SK-N-SH (cell line): ENCODE results near the gene DPM2. TPM values are rescaled to one million over a fixed set of nuclear protein-coding genes. Genes with fewer than 3 reads are reported as not detected.

Source experiments
- CTCF ChIA-PET: fragments of 300-600, 350-600 bp; formaldehyde crosslinking; extraction: SDS; loops from one replicate; lab custom pipeline; 2021; lab: Yijun Ruan, JAX
- POLR2A ChIA-PET: fragments of 350-600 bp; sonication (Branson Sonifier 250); formaldehyde crosslinking; extraction: SDS; loops from one replicate; lab custom pipeline; 2020; ENCODE audit warnings: antibody characterized with exemption, inconsistent platforms; lab: Yijun Ruan, JAX
- DNase-seq: peaks from one replicate; pipeline ENCODE4 v3.0.0; 2012
- H2AFZ ChIP-seq: fragments of 200-600 bp; sonication (generic); 2 replicates; pipeline ENCODE4 v1.8.1; 2016; ENCODE audit warnings: antibody characterized with exemption, mild to moderate bottlenecking, low read depth
- H3F3A ChIP-seq: fragments of 200-600 bp; sonication (generic); replicated peaks from 2 replicates; pipeline ENCODE3; 2016; ENCODE audit warnings: antibody characterized with exemption, mild to moderate bottlenecking; ENCODE audit not compliant: insufficient read depth
- H3K27ac ChIP-seq, 2 experiments: fragments of 200-500 bp in 1 of 2; fragments of 200-600 bp in 1 of 2; sonication (Bioruptor generic) in 1 of 2; sonication (generic), shearing (Covaris generic) in 1 of 2; 2 replicates each; pipeline versions ENCODE4 v1.5.1 to v1.6.1; 2014 to 2016; ENCODE audit warnings: low read depth in 2 of 2, inconsistent platforms in 1 of 2, low read length in 1 of 2, mild to moderate bottlenecking in 1 of 2, mixed read lengths in 1 of 2
- H3K27me3 ChIP-seq: fragments of 200-600 bp; sonication (generic), shearing (Covaris generic); 2 replicates; pipeline ENCODE4 v1.6.1; 2016; ENCODE audit warnings: mixed run types; ENCODE audit not compliant: insufficient read depth
- H3K36me3 ChIP-seq, 2 experiments: fragments of 200-500 bp in 1 of 2; fragments of 200-600 bp in 1 of 2; sonication (Bioruptor generic) in 1 of 2; sonication (generic) in 1 of 2; replicated peaks in 1 of 2; 2 replicates each; pipeline versions ENCODE3 to v1.5.1; 2014 to 2016; ENCODE audit warnings: low read length in 1 of 2, mild to moderate bottlenecking in 1 of 2; ENCODE audit not compliant: insufficient read depth in 2 of 2, control insufficient read depth in 1 of 2
- H3K4me1 ChIP-seq, 2 experiments: fragments of 200-500 bp in 1 of 2; fragments of 200-600 bp in 1 of 2; sonication (Bioruptor generic) in 1 of 2; sonication (generic), shearing (Covaris generic) in 1 of 2; 2 replicates each; pipeline versions ENCODE4 v1.5.1 to v1.6.1; 2014 to 2016; ENCODE audit warnings: low read depth in 1 of 2, low read length in 1 of 2, mixed run types in 1 of 2; ENCODE audit not compliant: insufficient read depth in 2 of 2, control insufficient read depth in 1 of 2
- H3K4me2 ChIP-seq: fragments of 200-600 bp; sonication (generic), shearing (Covaris generic); 2 replicates; pipeline ENCODE4 v1.6.1; 2017; ENCODE audit warnings: mixed run types
- H3K4me3 ChIP-seq, 2 experiments: fragments of 200-500 bp in 1 of 2; fragments of 200-600 bp in 1 of 2; sonication (Bioruptor generic) in 1 of 2; sonication (generic), shearing (Covaris generic) in 1 of 2; 2 replicates each; pipeline versions ENCODE4 v1.5.1 to v1.8.1; 2014 to 2016; ENCODE audit warnings: low read depth in 2 of 2, inconsistent platforms in 1 of 2, low read length in 1 of 2, mild to moderate bottlenecking in 1 of 2, mixed read lengths in 1 of 2, moderate library complexity in 1 of 2
- H3K79me2 ChIP-seq: fragments of 200-600 bp; sonication (generic); 2 replicates; pipeline ENCODE4 v1.8.1; 2017; ENCODE audit warnings: mild to moderate bottlenecking; ENCODE audit not compliant: insufficient read depth
- H3K9ac ChIP-seq: fragments of 200-600 bp; sonication (generic); 2 replicates; pipeline ENCODE4 v1.6.1; 2017; ENCODE audit warnings: mixed run types
- H3K9me2 ChIP-seq: fragments of 200-600 bp; sonication (generic); 2 replicates; pipeline ENCODE4 v1.6.1; 2017; ENCODE audit warnings: mixed run types
- H3K9me3 ChIP-seq: fragments of 200-600 bp; sonication (generic); 2 replicates; pipeline ENCODE4 v1.6.1; 2017; ENCODE audit warnings: mixed run types, mild to moderate bottlenecking, moderate library complexity
- H4K20me1 ChIP-seq: fragments of 200-600 bp; sonication (generic); 2 replicates; pipeline ENCODE4 v1.6.1; 2017; ENCODE audit warnings: mild to moderate bottlenecking, mixed run types; ENCODE audit not compliant: insufficient read depth
- EZH2phosphoT487 ChIP-seq: fragments of 200-600 bp; sonication (generic); IDR thresholded peaks from 2 replicates; pipeline ENCODE4 v1.6.1; 2017; ENCODE audit warnings: low read depth, mixed run types, mild to moderate bottlenecking, antibody characterized with exemption, moderate library complexity, borderline replicate concordance
- FOSL2 ChIP-seq: IDR thresholded peaks from 2 replicates; pipeline ENCODE4 v1.4.0; 2012; ENCODE audit warnings: low read depth, mild to moderate bottlenecking, moderate library complexity, borderline replicate concordance
- FOXJ3 ChIP-seq: sonication (generic); formaldehyde crosslinking; IDR thresholded peaks from 2 replicates; pipeline ENCODE4 v1.5.1; 2020; ENCODE audit warnings: mild to moderate bottlenecking, missing genetic modification reagents
- GABPA ChIP-seq: IDR thresholded peaks from 2 replicates; pipeline ENCODE4 v1.4.0; 2012; ENCODE audit warnings: low read depth, mild to moderate bottlenecking
- GATA2 ChIP-seq: sonication (generic); formaldehyde crosslinking; IDR thresholded peaks from 2 replicates; pipeline ENCODE4 v1.5.0; 2020; ENCODE audit warnings: mild to moderate bottlenecking, missing genetic modification reagents
- JUND ChIP-seq: IDR thresholded peaks from 2 replicates; pipeline ENCODE4 v1.4.0; 2012
- NFIC ChIP-seq: IDR thresholded peaks from 2 replicates; pipeline ENCODE4 v1.4.0; 2012; ENCODE audit warnings: borderline replicate concordance
- NRF1 ChIP-seq: IDR thresholded peaks from 2 replicates; pipeline ENCODE4 v1.6.1; 2012; ENCODE audit warnings: low read depth, mild to moderate bottlenecking, low read length
- POLR2AphosphoS5 ChIP-seq: IDR thresholded peaks from 2 replicates; pipeline ENCODE4 v1.6.1; 2012; ENCODE audit warnings: low read depth, low read length
- RCOR1 ChIP-seq: fragments of 150-350 bp; IDR thresholded peaks from 2 replicates; pipeline ENCODE4 v1.6.1; 2017; ENCODE audit warnings: antibody characterized with exemption, low read length
- RFX5 ChIP-seq: IDR thresholded peaks from 2 replicates; pipeline ENCODE4 v1.6.1; 2012; ENCODE audit warnings: mild to moderate bottlenecking, improper control_type of control experiment, low read length
- TAF1 ChIP-seq: IDR thresholded peaks from 2 replicates; pipeline ENCODE4 v1.6.1; 2012; ENCODE audit warnings: low read depth, mild to moderate bottlenecking, low read length, moderate library complexity, borderline replicate concordance
- YY1 ChIP-seq: IDR thresholded peaks from 2 replicates; pipeline ENCODE4 v1.4.0; 2012; ENCODE audit warnings: low read depth, mild to moderate bottlenecking
- WGBS: methylation state at CpG from one replicate; pipeline ENCODE4 v1.1.6; 2017; ENCODE audit warnings: low lambda C conversion rate; 5-methylcytosine and 5-hydroxymethylcytosine counted together
- polyA plus RNA-seq, 3 experiments: library from polyadenylated mRNA; depleted of rRNA; stranded (reverse); fragments of >200 nt; gene quantifications; 2 replicates each; pipeline ENCODE4 v1.2.3, GENCODE V29; 2012
- TF ChIP-seq, protein P1 (sequence below): IDR thresholded peaks from 2 replicates; pipeline ENCODE4 v1.4.0; 2012; ENCODE audit warnings: low read depth
- TF ChIP-seq, protein P2 (sequence below): fragments of 150-350 bp; IDR thresholded peaks from 2 replicates; pipeline ENCODE4 v1.6.1; 2016; ENCODE audit warnings: mild to moderate bottlenecking, low read depth, low read length
- TF ChIP-seq, protein P3 (sequence below): fragments of 150-350 bp; IDR thresholded peaks from 2 replicates; pipeline ENCODE4 v1.6.1; 2017; ENCODE audit warnings: antibody characterized with exemption, low read length, low read depth, borderline replicate concordance
- TF ChIP-seq, protein P4 (sequence below): fragments of 200-600 bp; sonication (generic); IDR thresholded peaks from 2 replicates; pipeline ENCODE4 v1.6.1; 2017; ENCODE audit warnings: antibody characterized with exemption, mild to moderate bottlenecking, moderate library complexity
- TF ChIP-seq, protein P5 (sequence below): IDR thresholded peaks from 2 replicates; pipeline ENCODE4; 2012

Gene DPM2
- polyA plus RNA-seq, 1 of the 3 experiments (the other 2 are of a cell fraction), result 106 TPM

DNA sequence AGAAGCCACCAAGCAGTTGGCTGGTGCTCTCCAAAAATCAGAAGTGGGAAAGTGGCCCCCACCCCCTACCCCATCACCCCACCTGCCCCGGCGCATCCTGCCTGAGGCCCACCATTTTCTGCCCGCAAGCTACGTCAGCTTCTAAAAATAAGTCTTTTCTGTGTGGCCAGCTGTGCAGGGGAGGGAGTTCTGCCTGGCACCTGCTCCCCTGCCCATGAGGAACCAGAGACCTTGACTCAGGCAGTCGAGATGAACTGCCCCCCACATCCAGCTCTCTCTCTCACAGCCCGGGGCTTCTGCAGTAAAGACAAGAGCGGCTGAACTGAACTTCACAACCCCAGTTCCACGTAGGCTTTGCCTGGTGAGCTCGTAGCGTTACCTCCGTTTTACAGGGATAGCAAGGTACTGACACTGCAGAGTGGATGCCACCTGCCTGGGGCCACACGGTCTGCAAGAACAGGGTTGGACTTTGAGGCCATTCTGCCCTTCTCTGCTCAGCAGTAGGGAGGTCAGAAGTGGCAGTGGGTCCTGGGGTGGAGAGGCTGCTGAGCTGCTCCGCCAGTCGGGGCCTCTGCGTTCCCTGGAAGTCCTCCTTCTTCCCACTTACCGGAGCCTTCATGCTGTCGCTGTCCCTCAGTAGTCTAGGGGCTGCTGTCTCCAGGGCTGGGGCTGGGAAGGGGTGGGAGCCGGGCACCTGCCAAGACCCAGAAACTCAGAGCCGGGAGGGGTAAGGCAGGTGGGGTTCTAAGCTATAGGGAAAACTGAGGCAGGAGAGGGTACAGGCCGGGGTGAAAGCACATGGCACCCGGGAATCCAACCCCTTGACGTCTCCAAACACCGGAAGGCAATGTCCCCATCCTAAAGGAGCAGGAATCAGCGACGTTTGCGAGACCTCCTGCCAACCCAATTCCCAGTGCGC lies 21.6 kb downstream of the DPM2 start:
- H3K27ac ChIP-seq, result peak overlapping the region; percentile 47 to 54; a peak in 3 of 4 replicates
- peak overlapping the region; percentile 56 to 84 for H3K4me3 ChIP-seq
- no peaks in the 10 kb centered on the region for H3K9me3 ChIP-seq
- peaks cover 20 to 33% of the 10 kb centered on the region in 2 experiments; a peak in 3 of 4 replicates for H3K4me1 ChIP-seq
- peaks cover 0 to 5% of the 10 kb centered on the region in 2 experiments for H3K36me3 ChIP-seq
- H2AFZ ChIP-seq, result peak overlapping the region; percentile 74
- CTCF ChIA-PET, result interaction anchor here (0.8 to 7.0 kb wide), 8 partner anchors 10 to 202 kb away, joined by 3 to 41 read pairs (median 4); partner anchors contain the start of gene TOR2A
- H3K4me2 ChIP-seq, result peak overlapping the region; percentile 92
- 79% methylated on average over 21 of the region's 27 CpGs for WGBS
- no peak for TF ChIP-seq NRF1
- TF ChIP-seq, protein P1, sequence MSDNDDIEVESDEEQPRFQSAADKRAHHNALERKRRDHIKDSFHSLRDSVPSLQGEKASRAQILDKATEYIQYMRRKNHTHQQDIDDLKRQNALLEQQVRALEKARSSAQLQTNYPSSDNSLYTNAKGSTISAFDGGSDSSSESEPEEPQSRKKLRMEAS, result peak; percentile 47; the same call in 1 of the 2 replicates
- TF ChIP-seq TAF1, result no peak
- TF ChIP-seq, protein P2, sequence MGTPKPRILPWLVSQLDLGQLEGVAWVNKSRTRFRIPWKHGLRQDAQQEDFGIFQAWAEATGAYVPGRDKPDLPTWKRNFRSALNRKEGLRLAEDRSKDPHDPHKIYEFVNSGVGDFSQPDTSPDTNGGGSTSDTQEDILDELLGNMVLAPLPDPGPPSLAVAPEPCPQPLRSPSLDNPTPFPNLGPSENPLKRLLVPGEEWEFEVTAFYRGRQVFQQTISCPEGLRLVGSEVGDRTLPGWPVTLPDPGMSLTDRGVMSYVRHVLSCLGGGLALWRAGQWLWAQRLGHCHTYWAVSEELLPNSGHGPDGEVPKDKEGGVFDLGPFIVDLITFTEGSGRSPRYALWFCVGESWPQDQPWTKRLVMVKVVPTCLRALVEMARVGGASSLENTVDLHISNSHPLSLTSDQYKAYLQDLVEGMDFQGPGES, result no peak
- TF ChIP-seq, all 33 proteins: peak for 1
- POLR2A ChIA-PET, result interaction anchor here (1.2 to 1.9 kb wide), 3 partner anchors 10 to 42 kb away, joined by 3 to 7 read pairs (median 4); no protein-coding TSS in a partner anchor
- no peak for DNase-seq
- no peaks in the 10 kb centered on the region for H3K9me2 ChIP-seq
- peaks cover 14% of the 10 kb centered on the region for H3K79me2 ChIP-seq
- peak overlapping the region; percentile 84 for H3K9ac ChIP-seq
- H3K27me3 ChIP-seq, result no peaks in the 10 kb centered on the region
- H3F3A ChIP-seq, result peaks cover 21% of the 10 kb centered on the region
- H4K20me1 ChIP-seq, result no peaks in the 10 kb centered on the region

DNA sequence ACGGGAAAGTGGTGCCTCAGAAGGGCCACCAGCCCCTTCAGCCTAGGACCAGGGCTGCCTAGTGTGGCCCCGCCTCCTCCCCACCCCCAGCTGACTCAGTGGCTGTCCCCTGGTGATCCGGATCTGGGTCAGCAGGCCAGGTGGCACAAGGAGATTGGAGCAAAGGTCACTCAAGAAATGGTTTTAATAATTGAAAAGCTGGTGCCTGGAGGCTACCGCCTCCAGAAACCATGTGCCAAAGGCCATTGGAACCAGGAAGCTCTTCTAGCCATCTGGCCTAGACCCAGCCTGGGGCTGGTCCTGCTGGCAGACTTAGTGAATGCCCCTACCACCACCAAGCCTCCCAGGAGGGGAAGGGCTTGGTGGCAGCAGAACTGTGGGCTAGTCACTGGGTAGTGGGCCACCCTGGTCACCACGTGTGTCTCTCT lies 22.3 kb downstream of the DPM2 start:
- Histone ChIP-seq H3K27me3 (no peaks in the 10 kb centered on the region), H3K9me3 (no peaks in the 10 kb centered on the region), H3F3A (peaks cover 21% of the 10 kb centered on the region), H3K4me2 (peak overlapping the region; percentile 92; the same call in 1 of the 2 replicates), H3K4me3 (no peak overlapping the region), H3K9ac (no peak overlapping the region), H3K79me2 (peaks cover 14% of the 10 kb centered on the region), H2AFZ (no peak overlapping the region), H3K36me3 (peaks cover 0 to 5% of the 10 kb centered on the region in 2 experiments), H3K9me2 (no peaks in the 10 kb centered on the region), H3K4me1 (peaks cover 20 to 33% of the 10 kb centered on the region in 2 experiments; a peak in 3 of 4 replicates), H4K20me1 (no peaks in the 10 kb centered on the region), H3K27ac (no peak overlapping the region)
- CTCF ChIA-PET, result interaction anchor here (0.8 to 7.0 kb wide), 6 partner anchors 9 to 411 kb away, joined by 3 to 41 read pairs (median 4); partner anchors contain the start of gene TOR2A
- POLR2A ChIA-PET, result interaction anchor here (1.2 to 1.9 kb wide), 2 partner anchors 10 to 41 kb away, joined by 3 to 4 read pairs; no protein-coding TSS in a partner anchor
- DNase-seq, result peak; percentile 39
- 53% methylated on average over 2 of the region's 5 CpGs for WGBS
- TF ChIP-seq, protein P3, sequence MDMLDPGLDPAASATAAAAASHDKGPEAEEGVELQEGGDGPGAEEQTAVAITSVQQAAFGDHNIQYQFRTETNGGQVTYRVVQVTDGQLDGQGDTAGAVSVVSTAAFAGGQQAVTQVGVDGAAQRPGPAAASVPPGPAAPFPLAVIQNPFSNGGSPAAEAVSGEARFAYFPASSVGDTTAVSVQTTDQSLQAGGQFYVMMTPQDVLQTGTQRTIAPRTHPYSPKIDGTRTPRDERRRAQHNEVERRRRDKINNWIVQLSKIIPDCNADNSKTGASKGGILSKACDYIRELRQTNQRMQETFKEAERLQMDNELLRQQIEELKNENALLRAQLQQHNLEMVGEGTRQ, result no peak
- TF ChIP-seq, protein P4, sequence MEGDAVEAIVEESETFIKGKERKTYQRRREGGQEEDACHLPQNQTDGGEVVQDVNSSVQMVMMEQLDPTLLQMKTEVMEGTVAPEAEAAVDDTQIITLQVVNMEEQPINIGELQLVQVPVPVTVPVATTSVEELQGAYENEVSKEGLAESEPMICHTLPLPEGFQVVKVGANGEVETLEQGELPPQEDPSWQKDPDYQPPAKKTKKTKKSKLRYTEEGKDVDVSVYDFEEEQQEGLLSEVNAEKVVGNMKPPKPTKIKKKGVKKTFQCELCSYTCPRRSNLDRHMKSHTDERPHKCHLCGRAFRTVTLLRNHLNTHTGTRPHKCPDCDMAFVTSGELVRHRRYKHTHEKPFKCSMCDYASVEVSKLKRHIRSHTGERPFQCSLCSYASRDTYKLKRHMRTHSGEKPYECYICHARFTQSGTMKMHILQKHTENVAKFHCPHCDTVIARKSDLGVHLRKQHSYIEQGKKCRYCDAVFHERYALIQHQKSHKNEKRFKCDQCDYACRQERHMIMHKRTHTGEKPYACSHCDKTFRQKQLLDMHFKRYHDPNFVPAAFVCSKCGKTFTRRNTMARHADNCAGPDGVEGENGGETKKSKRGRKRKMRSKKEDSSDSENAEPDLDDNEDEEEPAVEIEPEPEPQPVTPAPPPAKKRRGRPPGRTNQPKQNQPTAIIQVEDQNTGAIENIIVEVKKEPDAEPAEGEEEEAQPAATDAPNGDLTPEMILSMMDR, result no peak
- no peak for TF ChIP-seq YY1
- no peak for TF ChIP-seq GATA2 (CRISPR knock-in tag)
- no peak for TF ChIP-seq GABPA
- TF ChIP-seq NFIC, result no peak
- TF ChIP-seq, protein P5, sequence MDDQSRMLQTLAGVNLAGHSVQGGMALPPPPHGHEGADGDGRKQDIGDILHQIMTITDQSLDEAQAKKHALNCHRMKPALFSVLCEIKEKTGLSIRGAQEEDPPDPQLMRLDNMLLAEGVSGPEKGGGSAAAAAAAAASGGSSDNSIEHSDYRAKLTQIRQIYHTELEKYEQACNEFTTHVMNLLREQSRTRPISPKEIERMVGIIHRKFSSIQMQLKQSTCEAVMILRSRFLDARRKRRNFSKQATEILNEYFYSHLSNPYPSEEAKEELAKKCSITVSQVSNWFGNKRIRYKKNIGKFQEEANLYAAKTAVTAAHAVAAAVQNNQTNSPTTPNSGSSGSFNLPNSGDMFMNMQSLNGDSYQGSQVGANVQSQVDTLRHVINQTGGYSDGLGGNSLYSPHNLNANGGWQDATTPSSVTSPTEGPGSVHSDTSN, result no peak
- TF ChIP-seq JUND, result no peak
- TF ChIP-seq EZH2phosphoT487, result no peak
- TF ChIP-seq RFX5, result no peak
- TF ChIP-seq FOSL2, result no peak
- TF ChIP-seq RCOR1, result no peak
- TF ChIP-seq POLR2AphosphoS5, result no peak
- no peak for TF ChIP-seq FOXJ3 (CRISPR knock-in tag)
